Activated T-cell treated with anti-CD3 and anti-CD28 coated beads, Interleukin-2, amount 50 U/mL, for 4 hours (primary cell): ENCODE results near the gene CFAP410. TPM values are rescaled to one million over a fixed set of nuclear protein-coding genes. Genes with fewer than 3 reads are reported as not detected.

ENCODE experiments used
- ATAC-seq, 2 donors: fragments of 200-7000 bp; cut with Tn5 transposase; one replicate each; pipeline ENCODE4 v1.10.0; 2021
- DNase-seq: peaks from one replicate; pipeline ENCODE4 v3.0.0-alpha.2; 2020
- H3K27me3 Mint-ChIP-seq: one replicate; pipeline ENCODE4 v1.8.0; 2021; ENCODE audit warnings: low read depth, mixed read lengths
- H3K36me3 Mint-ChIP-seq: one replicate; pipeline ENCODE4 v1.8.0; 2022; ENCODE audit warnings: mixed read lengths; ENCODE audit not compliant: insufficient read depth
- H3K4me1 Mint-ChIP-seq: one replicate; pipeline ENCODE4 v1.8.0; 2021; ENCODE audit warnings: low read depth, mixed read lengths
- H3K4me3 Mint-ChIP-seq: one replicate; pipeline ENCODE4 v1.8.0; 2021; ENCODE audit warnings: mild to moderate bottlenecking, moderate library complexity, mixed read lengths
- H3K9me3 Mint-ChIP-seq: one replicate; pipeline ENCODE4 v1.8.0; 2021; ENCODE audit warnings: mixed read lengths
- total RNA-seq, 3 donors: library from RNA; stranded (reverse); gene quantifications; one replicate each; pipeline ENCODE4 v1.2.1, GENCODE V29; 2021

CFAP410 gene
- total RNA-seq, 3 donors from 2014 or later: 30.2 to 32.7 (median 30.5) TPM

DNA sequence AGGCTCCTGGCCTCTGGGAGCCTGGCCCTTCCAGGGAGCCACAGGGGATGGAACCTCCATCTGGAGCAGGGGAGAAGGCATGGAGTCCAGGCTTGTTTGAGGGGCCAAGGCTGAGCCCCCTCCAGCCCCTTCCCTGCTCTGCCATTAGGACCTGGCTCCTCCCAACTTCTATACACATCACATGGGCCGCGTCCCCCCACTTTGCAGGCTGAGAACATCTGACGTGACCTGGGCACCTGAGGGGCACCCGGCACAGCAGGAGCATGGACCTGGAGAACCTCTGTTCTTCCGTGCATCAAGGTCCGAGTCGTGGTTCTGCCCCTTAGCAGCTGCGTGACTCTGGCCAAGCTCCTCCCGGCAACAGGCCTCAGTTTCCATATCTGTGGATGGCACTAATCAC lies 57.4 kb downstream of the CFAP410 start:
- DNase-seq (no peak), ATAC-seq (no peak)
- H3K9me3 Mint-ChIP-seq: no peaks in the 10 kb centered on the region
- H3K27me3 Mint-ChIP-seq: no peaks in the 10 kb centered on the region
- H3K4me1 Mint-ChIP-seq: no peaks in the 10 kb centered on the region
- no peak overlapping the region for H3K4me3 Mint-ChIP-seq
- H3K36me3 Mint-ChIP-seq: no peaks in the 10 kb centered on the region

DNA sequence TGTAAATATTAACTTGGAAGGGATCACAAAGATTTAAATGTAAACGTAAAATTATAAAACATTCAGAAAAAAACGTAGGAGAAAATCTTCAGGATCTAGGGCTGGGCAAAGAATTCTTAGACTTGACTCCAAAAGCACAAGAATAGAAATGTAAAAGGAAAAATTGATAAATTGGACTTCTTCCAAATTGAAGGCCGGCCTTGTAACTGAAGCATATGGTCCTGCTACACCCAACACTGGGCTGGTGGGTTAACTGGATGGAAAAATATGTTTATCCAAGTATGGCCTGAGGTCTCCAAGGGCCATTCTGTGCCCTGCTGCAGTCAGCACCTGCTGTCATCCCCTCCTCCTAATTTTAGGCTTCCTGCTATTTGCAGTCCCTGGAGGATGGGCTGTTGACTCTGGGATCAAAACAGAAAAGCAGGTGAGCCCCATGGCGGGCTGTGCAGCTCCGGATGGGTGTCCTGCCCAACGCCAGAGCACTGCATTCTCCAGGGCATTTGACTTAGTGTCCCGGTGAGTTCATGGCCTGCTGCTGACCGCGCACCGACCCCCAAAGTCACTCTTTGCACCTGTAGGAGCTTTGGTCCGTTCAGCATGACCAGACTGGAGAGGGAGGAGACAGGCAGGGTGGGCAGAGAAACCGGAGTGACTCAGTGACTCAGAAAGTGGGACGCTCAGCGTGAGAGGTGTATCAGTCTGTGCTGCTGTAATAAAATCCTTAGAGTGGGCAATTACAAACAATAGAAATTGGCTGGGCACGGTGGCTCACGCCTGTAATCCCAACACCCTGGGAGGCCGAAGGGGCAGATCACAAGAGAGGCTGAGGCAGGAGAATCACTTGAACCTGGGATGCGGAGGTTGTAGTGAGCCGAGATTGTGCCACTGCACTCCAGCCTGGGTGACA lies 59.6 kb downstream of the CFAP410 start:
- no peaks in the 10 kb centered on the region for H3K36me3 Mint-ChIP-seq
- no peak for ATAC-seq
- no peaks in the 10 kb centered on the region for H3K9me3 Mint-ChIP-seq
- no peaks in the 10 kb centered on the region for H3K4me1 Mint-ChIP-seq
- no peaks in the 10 kb centered on the region for H3K27me3 Mint-ChIP-seq
- no peak for DNase-seq
- H3K4me3 Mint-ChIP-seq: no peak overlapping the region

Other genes starting within 250 kb of the CFAP410 start
- gene PWP2, start 232.0 kb downstream of the CFAP410 start, total RNA-seq: 100 to 1,000 TPM in 1 of 3 donors, 10 to 100 TPM in 2; 24.6 to 145 (median 27.1) TPM
- gene GATD3, start 205.7 kb downstream of the CFAP410 start, total RNA-seq: 10 to 100 TPM in 1 of 3 donors, 1 to 10 TPM in 2; 7.3 to 63.8 (median 9.3) TPM
- gene ICOSLG, start 98.4 kb downstream of the CFAP410 start, total RNA-seq: 1 to 10 TPM; 2.4 to 3.6 (median 2.9) TPM
- gene DNMT3L, start 77.5 kb downstream of the CFAP410 start, total RNA-seq: not detected
- not detected for gene AIRE, start 53.5 kb downstream of the CFAP410 start, total RNA-seq
- gene PFKL, start 39.3 kb downstream of the CFAP410 start, total RNA-seq: 100 to 1,000 TPM; 102 to 122 (median 116) TPM
- gene TRPM2, start 14.2 kb upstream of the CFAP410 start, total RNA-seq: 10 to 100 TPM in 1 of 3 donors, 1 to 10 TPM in 1, under 1 TPM in 1; 0.95 to 21.6 (median 2.5) TPM
- gene LRRC3, start 116.1 kb upstream of the CFAP410 start, total RNA-seq: under 1 TPM; 0.24 to 0.57 (median 0.35) TPM
- not detected for gene KRTAP10-1, start 200.8 kb upstream of the CFAP410 start, total RNA-seq
- not detected for gene KRTAP10-2, start 212.1 kb upstream of the CFAP410 start, total RNA-seq
- not detected for gene KRTAP10-3, start 219.4 kb upstream of the CFAP410 start, total RNA-seq
- not detected for gene KRTAP10-4, start 234.3 kb upstream of the CFAP410 start, total RNA-seq
- gene KRTAP10-5, start 241.2 kb upstream of the CFAP410 start, total RNA-seq: not detected